Right lobe of liver (tissue), 6 donors: ENCODE results near the gene MAP1LC3C. TPM values are rescaled to one million over a fixed set of nuclear protein-coding genes. Genes with fewer than 3 reads are reported as not detected.

Experiments
- ATAC-seq, 4 donors: fragments of 200-7000 bp; cut with Tn5 transposase; one replicate each; pipeline ENCODE4 v1.9.1; 2020; ENCODE audit warnings: mild to moderate bottlenecking in 4 of 4, moderate library complexity in 4 of 4
- DNase-seq, 3 donors: peaks; one replicate each; pipeline ENCODE4 v3.0.0-alpha.2; 2020
- H3K27ac ChIP-seq, 3 donors: fragments of 200-600 bp; one replicate each; pipeline ENCODE4 v1.8.0; 2022
- H3K27me3 ChIP-seq, 2 donors: fragments of 200-600 bp; one replicate each; pipeline ENCODE4 v1.8.0; 2022
- H3K36me3 ChIP-seq, 4 donors: fragments of 200-600 bp; sonication (generic) in 1 of 4; one replicate each; pipeline versions ENCODE4 v1.5.1 to v1.8.0; 2017 to 2022; ENCODE audit warnings: control low read depth in 1 of 4
- H3K4me1 ChIP-seq, 4 donors: fragments of 200-600 bp; sonication (generic) in 1 of 4; one replicate each; pipeline versions ENCODE4 v1.5.1 to v1.8.0; 2017 to 2022; ENCODE audit warnings: control low read depth in 1 of 4
- H3K4me3 ChIP-seq, 3 donors: fragments of 200-600 bp; one replicate each; pipeline ENCODE4 v1.8.0; 2022
- H3K9me3 ChIP-seq, 4 donors: fragments of 200-600 bp; sonication (generic) in 1 of 4; one replicate each; pipeline versions ENCODE4 v1.5.1 to v1.8.0; 2017 to 2022; ENCODE audit warnings: control low read depth in 1 of 4
- CTCF ChIP-seq, 4 donors: fragments of 200-600 bp in 3 of 4; fragments of 450-650 bp in 1 of 4; IDR thresholded peaks; one replicate each; pipeline versions ENCODE4 v1.5.1 to v1.8.0; 2016 to 2022; ENCODE audit warnings: antibody characterized with exemption in 4 of 4, mild to moderate bottlenecking in 2 of 4
- POLR2A ChIP-seq: fragments of 450-650 bp; IDR thresholded peaks from one replicate; pipeline ENCODE4 v1.6.1; 2017; ENCODE audit warnings: antibody characterized with exemption, mild to moderate bottlenecking
- WGBS: methylation state at CpG from one replicate; pipeline ENCODE4 v1.1.6; 2018; ENCODE audit warnings: low coverage, low lambda C conversion rate; ENCODE audit not compliant: insufficient coverage; ENCODE audit errors: missing lambda C conversion rate; 5-methylcytosine and 5-hydroxymethylcytosine counted together
- intact Hi-C, 2 donors: fragments of 100-400 bp; cut with DNase I; formaldehyde crosslinking; loops; one replicate each; pipeline versions ENCODE4 v1.11.2 to v1.14.1; 2022
- total RNA-seq, 6 experiments: library from RNA; depleted of rRNA in 2 of 6; stranded (reverse); fragments of >200 nt in 2 of 6; fragmentation: NEBNext Ultra II Directional in 3 of 6; extraction: Animal tissue kit (Norgen Biotek cat#: 25700) in 3 of 6; gene quantifications; one replicate each; pipeline versions ENCODE4 v1.1.0 to v1.2.4, GENCODE V29; 2016 to 2023
- donor health status: DM: no; HTN: yes; CAD: no.
- donor health status: DM: no; HTN: no; CAD: no.
- donor health status: DM: no; HTN: no; CAD: no.
- donor health status: DM: no; HTN: yes; CAD: no.
- donor health status: DM: no; HTN: yes; CAD: no.

MAP1LC3C gene
- total RNA-seq, 6 experiments from 2014 or later, result 0.24 to 0.31 TPM; not detected in 4

GRCh38 chr1:241950390-241950789, 48.5 kb downstream of the MAP1LC3C start:
- Histone ChIP-seq H3K36me3 (no peaks in the 10 kb centered on the region), H3K27ac (no peak overlapping the region), H3K27me3 (no peaks in the 10 kb centered on the region), H3K4me1 (no peaks in the 10 kb centered on the region), H3K9me3 (no peaks in the 10 kb centered on the region), H3K4me3 (no peak overlapping the region)
- ATAC-seq (no peak), DNase-seq (no peak)
- 74% methylated on average over 5 of the region's 5 CpGs for WGBS
- no peak for TF ChIP-seq POLR2A
- no peak for TF ChIP-seq CTCF (IDR thresholded peaks at IDR 0.05)
- intact Hi-C loops, result no loop called here

GRCh38 chr1:241947354-241947753, 51.5 kb downstream of the MAP1LC3C start:
- no peaks in the 10 kb centered on the region for H3K4me1 ChIP-seq
- DNase-seq (no peak), ATAC-seq (no peak)
- TF ChIP-seq POLR2A (no peak), CTCF (IDR thresholded peaks at IDR 0.05) (no peak)
- H3K27ac ChIP-seq, result no peak overlapping the region
- no peak overlapping the region for H3K4me3 ChIP-seq
- H3K27me3 ChIP-seq, result no peaks in the 10 kb centered on the region
- 69% methylated on average over 6 of the region's 6 CpGs for WGBS
- no peaks in the 10 kb centered on the region for H3K9me3 ChIP-seq
- H3K36me3 ChIP-seq, result no peaks in the 10 kb centered on the region
- intact Hi-C loops, result no loop called here

Other genes with a start within 250 kb of the MAP1LC3C start
- 1 to 10 TPM in 2 of 6 experiments, under 1 TPM in 3, not detected in 1; 0.29 to 1.7 (median 0.62) TPM for gene EXO1, start 150.9 kb downstream of the MAP1LC3C start, total RNA-seq
- gene BECN2, start 41.3 kb downstream of the MAP1LC3C start, total RNA-seq, result not detected